ENCODE data around the gene KRTAP12-3. TPM values are rescaled to one million over a fixed set of nuclear protein-coding genes. Genes with fewer than 3 reads are reported as not detected.

Gene KRTAP12-3
- not detected in 2 replicates for total RNA-seq (2013; cell fraction: nucleolus; rRNA removed)
- total RNA-seq (2014; rRNA removed) = not detected in 2 replicates
- not detected in 2 replicates for total RNA-seq (2014; rRNA removed; fragmentation: Illumina TruSeq; extraction: Trizol)
- total RNA-seq (2021) = not detected in 2 replicates
- not detected for polyA plus RNA-seq (2011; ENCODE audit: low read depth)
- polyA plus RNA-seq (2011; rRNA removed) = not detected in 2 replicates
- not detected in 2 replicates for polyA plus RNA-seq (2011; cell fraction: cytosol; rRNA removed)
- polyA plus RNA-seq (2011; cell fraction: nucleus; rRNA removed) = not detected in 2 replicates
- not detected in 2 replicates for polyA plus RNA-seq (2012)
- polyA plus RNA-seq (2014; fragmentation: Illumina TruSeq; extraction: Trizol) = not detected in 2 replicates
- polyA plus RNA-seq (2014; fragmentation: Nextera tagmentation; extraction: Ambion mirVana) = not detected
- not detected in 2 replicates for polyA plus RNA-seq (2014; rRNA removed)
- not detected for polyA plus RNA-seq (2016; fragmentation: Nextera tagmentation; extraction: Ambion mirVana)
- not detected in 2 replicates for polyA minus RNA-seq (2011; rRNA and poly(A)+ RNA removed)
- polyA minus RNA-seq (2011; cell fraction: cytosol; rRNA and poly(A)+ RNA removed) = not detected in 2 replicates
- not detected in 2 replicates for polyA minus RNA-seq (2011; cell fraction: nucleus; rRNA and poly(A)+ RNA removed)
- Bru-seq, nascent RNA = not detected
- not detected for BruChase-seq, experiment 1, labeled RNA remaining after a 6-hour chase
- BruChase-seq, experiment 2, labeled RNA remaining after a 2-hour chase = not detected
- long read RNA-seq, experiment 1 = 0 reads
- long read RNA-seq, experiment 2 = 0 reads

- ChIA-PET POLR2A (no interaction called here), CTCF (no interaction called here), SMC1A (ENCODE audit: uncharacterized antibody, unreplicated experiment) (no interaction called here), RAD21 (ENCODE audit: unreplicated experiment) (no interaction called here)
- in situ Hi-C loops (cut with MboI) = no loop called here
- Histone ChIP-seq H2AFZ (ENCODE audit: control insufficient read depth, low read depth, low read length) (no peak within 1 kb of the TSS), H3K36me3 (ENCODE audit: control insufficient read depth in 2 of 2, insufficient read depth in 2 of 2, low read length in 1 of 2) (no peaks in the 10 kb centered on the region), H3K27me3 (replicated peaks in 1 of 2; ENCODE audit: control insufficient read depth in 2 of 2, insufficient read depth in 2 of 2, low read length in 1 of 2) (no peaks in the 10 kb centered on the region), H3K9ac (ENCODE audit: control insufficient read depth, insufficient read depth, low read length) (no peak within 1 kb of the TSS), H3K4me3 (no peak within 1 kb of the TSS), H3K27ac (ENCODE audit: control insufficient read depth, insufficient read depth) (no peak within 1 kb of the TSS), H3K9me3 (replicated peaks; ENCODE audit: control insufficient read depth, insufficient read depth, low read length) (peaks cover 2% of the 10 kb centered on the region; the same call in 1 of the 3 replicates), H4K20me1 (ENCODE audit: control insufficient read depth, insufficient read depth) (no peaks in the 10 kb centered on the region), H3K79me2 (ENCODE audit: control insufficient read depth, insufficient read depth, low read length) (no peaks in the 10 kb centered on the region), H3K4me2 (ENCODE audit: control insufficient read depth, insufficient read depth) (peak within 1 kb of the TSS; percentile 26; the same call in 1 of the 2 replicates), H3K4me1 (ENCODE audit: control insufficient read depth, insufficient read depth, low read length) (no peaks in the 10 kb centered on the region)
- FAIRE-seq = no peak
- no TSS peak for BruUV-seq (replicated peaks)
- intact Hi-C loops (cut with micrococcal nuclease; ENCODE audit: unreplicated experiment) = no loop called here
- WGBS (ENCODE audit: insufficient coverage, insufficient replicate concordance, low lambda C conversion rate, missing lambda C conversion rate) = 39% methylated on average over 26 of the region's 26 CpGs
- DNase-seq (ENCODE audit: low read depth, low spot score) = no peak
- ATAC-seq = no peak
- TF ChIP-seq JUNB (IDR thresholded peaks at IDR 0.05) (no peak), CTCF (IDR thresholded peaks at IDR 0.05 in 2 of 3, conservative IDR thresholded peaks at IDR 0.05 in 1 of 3; ENCODE audit: control insufficient read depth in 2 of 3, extremely low read depth in 1 of 3, insufficient read depth in 1 of 3, low read depth in 3 of 3, low read length in 3 of 3) (no peak), MYB (IDR thresholded peaks at IDR 0.05; ENCODE audit: borderline replicate concordance, low read depth, low read length) (no peak), CBFB (IDR thresholded peaks at IDR 0.05; ENCODE audit: low read depth) (no peak), MAX (IDR thresholded peaks at IDR 0.05; ENCODE audit: low read depth, low read length) (no peak), EED (IDR thresholded peaks at IDR 0.05; ENCODE audit: low read depth) (no peak), USF1 (IDR thresholded peaks at IDR 0.05; ENCODE audit: borderline replicate concordance, extremely low read length, insufficient read depth, low read depth, low read length) (no peak), RELB (IDR thresholded peaks at IDR 0.05; ENCODE audit: low read depth) (no peak), YBX1 (IDR thresholded peaks at IDR 0.05) (no peak)
- TF ChIP-seq, protein P1, sequence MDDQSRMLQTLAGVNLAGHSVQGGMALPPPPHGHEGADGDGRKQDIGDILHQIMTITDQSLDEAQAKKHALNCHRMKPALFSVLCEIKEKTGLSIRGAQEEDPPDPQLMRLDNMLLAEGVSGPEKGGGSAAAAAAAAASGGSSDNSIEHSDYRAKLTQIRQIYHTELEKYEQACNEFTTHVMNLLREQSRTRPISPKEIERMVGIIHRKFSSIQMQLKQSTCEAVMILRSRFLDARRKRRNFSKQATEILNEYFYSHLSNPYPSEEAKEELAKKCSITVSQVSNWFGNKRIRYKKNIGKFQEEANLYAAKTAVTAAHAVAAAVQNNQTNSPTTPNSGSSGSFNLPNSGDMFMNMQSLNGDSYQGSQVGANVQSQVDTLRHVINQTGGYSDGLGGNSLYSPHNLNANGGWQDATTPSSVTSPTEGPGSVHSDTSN (IDR thresholded peaks at IDR 0.05; ENCODE audit: insufficient replicate concordance, low read depth, low read length) = no peak
- TF ChIP-seq, protein P2, sequence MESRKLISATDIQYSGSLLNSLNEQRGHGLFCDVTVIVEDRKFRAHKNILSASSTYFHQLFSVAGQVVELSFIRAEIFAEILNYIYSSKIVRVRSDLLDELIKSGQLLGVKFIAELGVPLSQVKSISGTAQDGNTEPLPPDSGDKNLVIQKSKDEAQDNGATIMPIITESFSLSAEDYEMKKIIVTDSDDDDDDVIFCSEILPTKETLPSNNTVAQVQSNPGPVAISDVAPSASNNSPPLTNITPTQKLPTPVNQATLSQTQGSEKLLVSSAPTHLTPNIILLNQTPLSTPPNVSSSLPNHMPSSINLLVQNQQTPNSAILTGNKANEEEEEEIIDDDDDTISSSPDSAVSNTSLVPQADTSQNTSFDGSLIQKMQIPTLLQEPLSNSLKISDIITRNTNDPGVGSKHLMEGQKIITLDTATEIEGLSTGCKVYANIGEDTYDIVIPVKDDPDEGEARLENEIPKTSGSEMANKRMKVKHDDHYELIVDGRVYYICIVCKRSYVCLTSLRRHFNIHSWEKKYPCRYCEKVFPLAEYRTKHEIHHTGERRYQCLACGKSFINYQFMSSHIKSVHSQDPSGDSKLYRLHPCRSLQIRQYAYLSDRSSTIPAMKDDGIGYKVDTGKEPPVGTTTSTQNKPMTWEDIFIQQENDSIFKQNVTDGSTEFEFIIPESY (IDR thresholded peaks at IDR 0.05) = no peak
Observed at GRCh38 chr21:44657635-44658540, at the start of gene KRTAP12-3. Gene KRTAP12-3 (plus strand): TSS chr21:44657932. CDS start chr21:44657980, 48 bp downstream.
